CD4-positive, alpha-beta T cell treated with Interleukin-1 beta for 1 hour (primary cell): ENCODE results near the gene SLC18A2.
"Not testable (repeated sequence)": the region's sequence is repeated elsewhere in the genome, so short reads cannot be mapped to it uniquely, and the experiment has no call there.

Experiments used
- DNase-seq, 2 donors: peaks; one replicate each; pipeline ENCODE4 v3.0.0-alpha.2; 2020 to 2022

SLC18A2 gene

DNA sequence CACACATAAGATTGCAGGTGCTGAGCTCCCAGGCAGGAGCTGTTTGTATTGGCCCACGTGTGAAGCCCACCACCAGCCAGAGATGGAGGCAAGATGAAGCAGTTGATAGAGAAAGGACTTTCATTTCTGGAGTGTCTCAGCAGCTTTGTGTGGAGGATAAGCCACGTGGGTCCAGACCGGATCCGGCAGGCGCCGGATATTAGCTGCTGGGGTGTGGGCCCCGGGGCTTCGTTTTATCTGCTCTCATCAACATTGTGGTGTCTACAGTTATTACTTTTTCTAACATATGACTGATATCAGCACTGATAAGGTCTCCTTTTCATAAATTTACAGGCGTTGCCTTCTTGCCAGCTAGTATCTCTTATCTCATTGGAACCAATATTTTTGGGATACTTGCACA is 25.5 kb downstream of the SLC18A2 start:
- DNase-seq = no peak

DNA sequence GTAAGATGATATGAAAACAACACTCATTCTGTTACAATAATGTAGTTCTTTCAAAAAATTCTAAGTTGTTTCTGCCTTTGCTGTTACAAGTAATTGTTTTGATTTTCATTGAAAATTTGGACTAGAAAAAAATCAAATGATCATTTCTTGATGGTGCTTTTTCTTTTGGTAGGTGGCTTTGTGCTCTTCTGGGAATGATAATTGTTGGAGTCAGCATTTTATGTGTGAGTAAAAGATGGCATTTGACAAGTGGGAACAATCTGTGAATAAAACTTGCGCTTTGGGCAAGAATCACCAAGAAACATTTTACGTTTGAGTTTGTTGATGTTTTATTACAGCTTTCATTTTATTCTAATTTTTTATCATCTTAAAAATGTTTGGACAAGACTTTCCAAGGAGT is 25.9 kb downstream of the SLC18A2 start:
- no peak for DNase-seq

DNA sequence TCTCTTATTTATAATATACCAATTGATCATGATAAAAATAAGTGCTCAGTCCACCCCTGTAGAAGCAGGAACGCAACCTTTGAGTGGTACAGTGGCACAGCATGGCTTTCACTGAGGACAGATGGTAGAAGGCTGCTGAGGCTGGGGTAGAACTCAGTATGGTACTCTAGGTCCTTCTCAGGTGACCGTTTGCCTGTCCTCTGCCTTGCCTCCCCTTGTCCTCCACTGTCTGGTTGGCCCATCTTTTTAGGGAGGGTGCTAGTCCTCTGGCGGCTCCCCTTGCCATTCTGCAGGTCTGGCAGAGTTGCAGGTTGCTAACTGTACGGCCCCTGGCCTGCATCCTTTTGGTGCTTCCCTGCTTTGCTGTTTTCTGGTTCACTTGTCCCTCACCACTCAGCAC is 27.3 kb downstream of the SLC18A2 start:
- no peak for DNase-seq

GRCh38 chr10:117268907-117269306 is 28.0 kb downstream of the SLC18A2 start:
- DNase-seq = no peak

DNA sequence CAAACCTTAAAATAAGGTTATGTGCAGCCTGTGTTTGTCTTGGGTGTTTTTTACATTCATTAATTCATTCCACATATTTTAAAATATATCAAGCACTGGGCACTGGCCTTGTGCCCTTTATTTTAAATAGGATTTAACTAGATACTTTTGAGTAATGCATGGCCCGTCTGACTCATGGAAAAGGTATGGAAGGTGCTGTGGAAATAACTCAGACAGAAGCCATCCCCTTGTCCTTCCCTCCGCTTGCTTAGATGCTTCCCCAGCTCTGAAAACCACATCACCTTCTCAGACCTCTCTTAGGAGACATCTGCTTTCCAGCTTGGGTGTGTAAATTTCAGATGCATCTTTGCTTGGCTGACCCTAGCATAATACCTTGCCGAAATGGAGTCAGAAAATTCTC is 30.5 kb downstream of the SLC18A2 start:
- DNase-seq = no peak

GRCh38 chr10:117272195-117273076 is 31.5 kb downstream of the SLC18A2 start:
- DNase-seq = no peak

DNA sequence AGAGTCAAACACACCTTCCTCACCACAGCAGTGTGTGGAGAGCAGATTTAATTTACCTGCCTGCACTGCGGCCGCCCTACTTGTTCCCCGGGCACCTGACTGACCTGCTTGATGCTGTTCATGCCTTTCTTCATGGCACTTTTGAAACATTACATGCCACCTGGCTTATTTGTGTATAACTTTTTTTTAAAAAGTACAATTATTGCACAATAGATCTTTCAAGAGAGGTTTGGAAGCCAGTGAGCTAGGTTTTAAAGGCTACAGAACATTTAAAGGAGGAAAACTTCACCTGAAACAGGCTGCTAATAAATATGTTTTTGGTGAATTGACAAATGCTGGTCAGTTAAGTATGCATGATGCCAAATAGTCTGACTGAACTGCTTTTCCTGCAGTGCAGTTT is 33.1 kb downstream of the SLC18A2 start:
- DNase-seq = no peak

DNA sequence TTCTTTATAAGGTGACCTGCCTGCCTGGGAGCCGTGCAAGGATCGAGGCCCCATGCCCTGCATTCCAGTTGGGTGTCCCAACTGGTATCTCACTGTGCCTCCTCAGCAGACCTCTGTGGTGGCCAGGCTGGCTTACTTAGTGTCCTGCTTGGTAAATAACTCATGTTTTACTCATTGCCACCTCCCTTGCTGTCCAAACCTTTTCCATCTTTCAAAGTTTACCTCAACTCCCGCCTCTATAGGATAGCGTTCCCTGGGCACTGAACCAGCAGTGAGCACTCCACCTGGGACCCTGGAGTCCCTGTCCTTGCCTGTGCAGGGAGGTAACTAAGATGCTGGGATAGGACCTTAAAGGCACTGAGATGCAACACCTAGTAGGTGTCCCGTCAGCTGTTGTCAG is 33.6 kb downstream of the SLC18A2 start:
- DNase-seq = no peak

DNA sequence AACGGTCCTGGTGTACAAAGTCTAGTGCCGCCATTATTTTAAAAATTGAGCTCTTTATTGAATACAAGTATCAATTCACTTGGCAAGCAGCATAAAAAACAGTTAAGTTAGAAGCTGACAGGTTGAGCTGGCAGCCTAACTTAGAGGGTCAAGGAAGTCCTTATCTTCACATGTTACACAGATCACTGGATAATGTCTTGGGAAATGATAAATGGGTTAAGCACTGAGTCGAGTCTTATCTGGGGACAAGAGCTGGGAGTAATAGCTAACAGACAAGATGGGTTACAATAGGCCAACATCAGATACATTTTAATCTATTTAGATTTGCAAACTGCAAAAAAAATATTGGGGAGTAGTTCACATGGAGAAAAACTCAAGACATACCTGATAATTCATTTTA is 34.2 kb downstream of the SLC18A2 start:
- DNase-seq = no peak

- no peak for DNase-seq
Observed at GRCh38 chr10:117277675-117278074, 36.8 kb downstream of the SLC18A2 start.

- DNase-seq = no peak
Observed at GRCh38 chr10:117284716-117285494, 44.0 kb downstream of the SLC18A2 start.

GRCh38 chr10:117290872-117291271 is 50.0 kb downstream of the SLC18A2 start:
- not testable (repeated sequence) for DNase-seq

GRCh38 chr10:117294039-117294645 is 53.2 kb downstream of the SLC18A2 start:
- no peak for DNase-seq

- no peak for DNase-seq
Observed at GRCh38 chr10:117294735-117295134, 53.8 kb downstream of the SLC18A2 start.

DNA sequence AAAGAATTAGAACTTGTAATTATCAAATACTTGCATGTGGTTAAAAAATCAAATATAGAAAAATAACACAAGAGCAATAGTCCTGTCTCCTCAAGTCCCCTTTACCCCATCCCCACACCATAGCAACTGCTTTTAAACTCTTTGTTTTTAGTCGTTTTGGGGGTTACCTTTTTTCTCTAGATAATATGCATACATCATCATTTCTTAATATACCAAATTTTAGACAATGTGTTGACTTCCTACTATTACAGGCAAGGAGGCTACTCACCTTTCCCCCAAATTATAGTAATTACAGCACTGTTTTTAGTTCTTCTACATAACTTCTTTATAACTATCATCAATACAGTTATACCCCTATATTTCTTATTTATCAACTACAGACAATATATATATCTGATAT is 57.3 kb downstream of the SLC18A2 start:
- no peak for DNase-seq

DNA sequence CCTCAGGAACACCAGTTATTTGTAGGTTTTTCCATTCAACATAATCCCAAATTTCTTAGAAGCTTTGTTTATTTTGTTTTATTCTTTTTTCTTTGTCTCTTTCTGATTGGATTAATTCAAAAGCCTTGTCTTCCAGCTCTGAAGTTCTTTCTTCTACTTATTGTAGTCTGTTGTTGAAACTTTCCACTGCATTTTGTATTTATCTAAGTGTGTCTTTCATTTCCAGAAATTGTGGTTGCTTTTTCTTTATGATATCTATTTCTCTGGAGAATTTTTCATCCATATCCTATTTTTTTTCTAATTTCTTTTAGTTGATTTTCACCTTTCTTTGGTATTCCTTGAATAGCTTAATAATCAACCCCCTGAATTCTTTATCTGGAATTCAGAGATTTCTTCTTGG is 58.5 kb downstream of the SLC18A2 start:
- DNase-seq = no peak

GRCh38 chr10:117300671-117301070 is 59.8 kb downstream of the SLC18A2 start:
- no peak for DNase-seq

DNA sequence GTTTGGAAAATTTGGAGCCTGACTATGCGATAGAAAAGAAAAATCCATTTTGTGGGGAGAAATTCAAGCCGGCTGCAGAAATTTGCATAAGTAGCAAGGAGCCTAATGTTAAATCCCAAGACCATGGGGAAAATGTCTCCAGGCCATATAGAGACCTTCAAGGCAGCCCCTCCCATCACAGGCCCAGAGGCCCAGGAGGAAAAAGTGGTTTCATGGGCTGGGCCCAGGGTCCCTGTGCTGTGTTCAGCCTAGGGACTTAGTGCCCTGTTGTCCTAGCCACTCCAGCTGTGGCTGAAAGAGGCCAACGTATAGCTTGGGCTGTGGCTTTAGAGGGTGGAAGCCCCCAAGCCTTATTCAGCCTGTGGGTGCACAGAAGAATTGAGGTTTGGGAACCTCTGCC is 62.5 kb downstream of the SLC18A2 start:
- DNase-seq = not testable (repeated sequence)

GRCh38 chr10:117306674-117307073 is 65.8 kb downstream of the SLC18A2 start:
- no peak for DNase-seq

GRCh38 chr10:117311261-117311660 is 70.3 kb downstream of the SLC18A2 start:
- no peak for DNase-seq

- no peak for DNase-seq
Observed at GRCh38 chr10:117312430-117312829, 71.5 kb downstream of the SLC18A2 start.

- DNase-seq = no peak
Observed at GRCh38 chr10:117313641-117314040, 72.7 kb downstream of the SLC18A2 start.

- no peak for DNase-seq
Observed at GRCh38 chr10:117316701-117317100, 75.8 kb downstream of the SLC18A2 start.

GRCh38 chr10:117318909-117319308 is 78.0 kb downstream of the SLC18A2 start:
- DNase-seq = no peak
